ENCODE results near the gene PIGR. TPM values are rescaled to one million over a fixed set of nuclear protein-coding genes. Genes with fewer than 3 reads are reported as not detected.
A peak's percentile ranks its signal among the peaks of the same experiment; 100 is the strongest.

The PIGR gene
- total RNA-seq, 2 experiments from 2014 or later: not detected

DNA sequence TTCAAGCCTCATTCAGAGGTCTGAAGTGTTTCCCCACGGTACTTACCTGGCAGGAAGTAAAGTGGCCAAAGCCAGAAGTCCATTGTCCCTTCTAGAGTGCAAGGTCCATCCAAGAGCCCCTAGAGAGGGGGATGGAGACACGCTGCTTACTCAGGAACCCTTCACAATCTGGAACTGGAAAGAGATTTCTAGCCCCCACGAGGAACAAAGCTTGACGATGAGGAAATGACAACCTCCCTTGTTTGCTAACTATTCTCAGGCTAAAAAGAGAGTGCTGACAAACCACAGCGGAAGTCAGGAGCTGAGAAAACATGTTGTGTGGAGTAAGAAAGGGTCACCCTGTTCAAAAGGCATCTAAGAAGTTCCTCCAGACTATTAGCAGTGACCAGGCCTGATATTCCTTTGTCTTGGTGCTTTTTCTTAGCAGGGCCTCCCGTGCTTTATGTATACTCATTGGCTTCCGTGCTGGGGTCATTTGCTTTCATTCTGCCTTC is 24.4 kb downstream of the PIGR start, which contains the start of gene FCMR:
Gene FCMR, minus strand, starts transcription at position 170 of the 494 bp plus-strand sequence. Its CDS starts 87 bp downstream, at position 83.
- peaks cover 44% of the 10 kb centered on the region for H3K4me1 Mint-ChIP-seq
- ATAC-seq (ENCODE audit: low read depth): peak; percentile 35
- no peak within 1 kb of the TSS for H3K27ac Mint-ChIP-seq
- peaks cover 13% of the 10 kb centered on the region for H3K36me3 Mint-ChIP-seq
- no peaks in the 10 kb centered on the region for H3K9me3 Mint-ChIP-seq
- H3K27me3 Mint-ChIP-seq: no peaks in the 10 kb centered on the region
- no peak within 1 kb of the TSS for H3K4me3 Mint-ChIP-seq
- DNase-seq: no peak
- POLR2A ChIA-PET: interaction anchor here (0.6 to 3.5 kb wide), 13 partner anchors 9 to 399 kb away, joined by 3 to 21 read pairs (median 5); no protein-coding TSS in a partner anchor

DNA sequence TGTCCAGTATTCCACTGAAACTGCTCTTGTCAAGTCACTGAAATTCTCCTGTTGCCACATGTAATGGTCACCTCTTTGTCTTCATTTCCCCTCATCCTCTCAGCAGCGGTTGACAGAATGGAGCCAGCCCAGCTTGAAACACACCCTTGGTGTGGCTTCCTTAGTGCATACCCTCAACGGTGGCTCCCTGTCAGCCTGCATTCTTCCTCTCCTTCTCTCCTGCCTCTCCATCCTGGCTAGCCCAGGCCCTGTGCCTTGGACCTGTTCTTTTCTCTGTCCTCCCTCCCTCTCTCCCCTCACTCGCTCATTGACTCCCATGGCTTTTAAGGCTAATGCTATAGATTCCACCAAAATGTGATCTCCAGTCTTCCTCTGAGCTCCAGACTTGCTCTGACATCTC is 28.2 kb downstream of the PIGR start:
- peaks cover 68% of the 10 kb centered on the region for H3K4me1 Mint-ChIP-seq
- H3K36me3 Mint-ChIP-seq: peaks cover 39% of the 10 kb centered on the region
- peak overlapping the region; percentile 64 for H3K4me3 Mint-ChIP-seq
- DNase-seq (no peak), ATAC-seq (ENCODE audit: low read depth) (no peak)
- H3K27me3 Mint-ChIP-seq: no peaks in the 10 kb centered on the region
- POLR2A ChIA-PET: interaction anchor here (0.9 to 2.0 kb wide), 2 partner anchors 9 kb away, joined by 3 to 7 read pairs; no protein-coding TSS in a partner anchor
- peak overlapping the region; percentile 78 for H3K27ac Mint-ChIP-seq
- H3K9me3 Mint-ChIP-seq: no peaks in the 10 kb centered on the region

DNA sequence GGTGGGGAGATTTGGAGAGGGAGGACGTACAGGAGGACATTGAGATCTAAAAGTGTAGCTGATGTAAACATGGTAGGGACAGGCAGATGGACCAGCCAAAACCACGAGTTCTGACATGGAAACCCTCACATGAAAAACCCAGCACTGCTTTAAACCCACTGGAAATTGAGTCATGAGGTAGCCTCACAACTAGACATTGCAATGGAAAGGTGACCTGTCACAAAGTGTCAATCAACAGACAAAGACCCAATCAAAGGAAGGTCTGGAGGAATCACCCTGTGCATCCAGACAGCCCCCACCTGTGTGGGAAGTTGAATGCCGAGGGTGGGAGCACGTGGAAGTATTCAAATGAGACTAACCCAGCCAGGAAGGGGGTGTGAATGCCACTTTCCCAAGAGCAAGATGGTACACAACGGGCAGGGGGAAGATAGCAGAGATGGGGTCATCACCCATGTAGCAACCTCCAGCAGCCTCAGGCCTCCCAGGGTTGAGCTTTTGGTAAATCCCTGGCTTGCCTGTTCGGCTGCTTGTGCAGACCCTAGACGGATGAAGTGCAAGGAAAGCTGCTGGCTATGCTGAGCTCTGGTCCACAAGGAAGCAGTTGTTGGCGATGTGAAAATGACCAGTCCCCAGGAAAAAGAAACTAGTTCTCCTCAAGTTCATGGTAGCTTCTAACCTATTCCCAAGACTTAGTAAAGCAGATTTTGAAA is 30.1 kb downstream of the PIGR start:
- no peaks in the 10 kb centered on the region for H3K27me3 Mint-ChIP-seq
- peak overlapping the region; percentile 62 for H3K27ac Mint-ChIP-seq
- no peaks in the 10 kb centered on the region for H3K9me3 Mint-ChIP-seq
- POLR2A ChIA-PET: interaction anchor here (0.7 to 1.5 kb wide), 4 partner anchors 9 to 66 kb away, joined by 3 to 4 read pairs (median 4); no protein-coding TSS in a partner anchor
- ATAC-seq (ENCODE audit: low read depth) (no peak), DNase-seq (no peak)
- peaks cover 52% of the 10 kb centered on the region for H3K36me3 Mint-ChIP-seq
- peak overlapping the region; percentile 64 for H3K4me3 Mint-ChIP-seq
- H3K4me1 Mint-ChIP-seq: peaks cover 73% of the 10 kb centered on the region

DNA sequence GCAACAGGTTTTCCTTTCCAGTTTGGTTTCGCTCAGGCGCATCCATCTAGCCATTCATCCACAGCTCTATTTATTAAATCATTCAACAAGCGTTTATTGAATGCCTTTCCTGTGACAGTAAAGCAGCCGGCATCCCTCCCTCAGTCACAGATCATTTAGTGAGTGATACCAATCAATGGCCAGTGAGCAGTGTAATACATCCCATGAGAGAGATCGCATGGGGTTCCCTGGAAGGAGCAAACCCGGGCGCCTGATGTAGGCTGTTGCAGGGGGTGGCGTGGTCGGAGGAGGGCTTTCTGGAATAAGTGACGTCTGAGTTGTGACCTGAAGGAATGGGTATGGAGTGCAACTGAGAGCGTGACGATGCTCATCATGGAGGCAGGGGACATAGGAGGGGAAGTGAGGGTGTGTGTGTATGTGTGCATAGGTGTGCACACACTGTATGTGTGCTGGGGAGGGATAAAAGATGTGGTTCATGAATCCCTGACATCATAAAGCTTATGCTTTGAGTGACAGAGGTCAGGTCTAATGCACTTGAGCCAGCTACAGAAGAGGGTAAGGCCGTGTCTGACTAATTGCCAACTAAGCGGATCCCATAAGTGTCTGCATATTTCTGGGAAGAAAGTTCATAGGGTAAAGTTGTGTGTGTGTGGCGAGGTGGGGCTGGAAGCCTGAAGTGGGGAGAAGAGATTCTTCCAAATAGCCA is 31.1 kb downstream of the PIGR start:
- no peaks in the 10 kb centered on the region for H3K9me3 Mint-ChIP-seq
- peak overlapping the region; percentile 3 for H3K4me3 Mint-ChIP-seq
- no peaks in the 10 kb centered on the region for H3K27me3 Mint-ChIP-seq
- peaks cover 71% of the 10 kb centered on the region for H3K4me1 Mint-ChIP-seq
- H3K36me3 Mint-ChIP-seq: peaks cover 52% of the 10 kb centered on the region
- ATAC-seq (ENCODE audit: low read depth) (no peak), DNase-seq (no peak)
- POLR2A ChIA-PET: no interaction called here
- H3K27ac Mint-ChIP-seq: no peak overlapping the region

DNA sequence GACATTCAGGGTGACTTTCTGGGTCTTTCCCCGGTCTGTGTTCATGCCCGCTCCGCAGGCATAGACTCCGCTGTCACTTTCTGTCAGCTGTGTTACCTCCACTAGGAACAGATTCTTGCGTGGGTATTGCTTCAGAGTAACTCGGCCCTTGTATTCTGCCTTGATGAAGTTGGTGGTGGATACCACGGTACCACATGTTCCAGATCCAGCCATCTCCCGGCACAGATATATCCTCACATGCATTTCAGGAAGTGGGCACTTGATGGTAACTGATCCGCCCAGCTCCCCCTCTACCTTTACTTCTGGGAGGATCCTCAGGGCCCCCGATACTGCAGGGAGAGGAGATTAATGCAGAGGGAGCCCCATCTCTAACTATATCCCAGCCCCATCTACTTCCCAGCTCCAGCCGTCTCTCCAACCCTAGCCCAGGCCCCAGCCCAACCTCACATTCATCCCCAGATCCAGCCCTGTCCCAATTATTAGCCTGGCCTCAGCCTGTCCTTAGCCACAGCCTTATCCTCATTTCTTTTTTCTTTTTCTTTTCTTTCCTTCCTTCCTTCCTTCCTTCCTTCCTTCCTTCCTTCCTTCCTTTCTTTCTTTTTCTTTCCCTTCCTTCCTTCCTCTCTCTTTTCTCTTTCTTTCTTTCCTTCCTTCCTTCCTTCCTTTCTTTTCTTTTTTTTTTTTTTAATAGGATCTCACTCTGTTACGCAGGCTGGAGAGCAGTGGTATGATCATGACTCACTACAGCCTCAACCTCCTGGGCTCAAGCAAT is 32.3 kb downstream of the PIGR start:
- peaks cover 50% of the 10 kb centered on the region for H3K36me3 Mint-ChIP-seq
- no peak for ATAC-seq (ENCODE audit: low read depth)
- H3K9me3 Mint-ChIP-seq: no peaks in the 10 kb centered on the region
- no peaks in the 10 kb centered on the region for H3K27me3 Mint-ChIP-seq
- DNase-seq: no peak
- POLR2A ChIA-PET: interaction anchor here (1.0 kb wide), 1 partner anchor 179 kb away, joined by 4 read pairs; no protein-coding TSS in a partner anchor
- H3K4me3 Mint-ChIP-seq: no peak overlapping the region
- H3K27ac Mint-ChIP-seq: peak overlapping the region; percentile 22
- peaks cover 64% of the 10 kb centered on the region for H3K4me1 Mint-ChIP-seq

DNA sequence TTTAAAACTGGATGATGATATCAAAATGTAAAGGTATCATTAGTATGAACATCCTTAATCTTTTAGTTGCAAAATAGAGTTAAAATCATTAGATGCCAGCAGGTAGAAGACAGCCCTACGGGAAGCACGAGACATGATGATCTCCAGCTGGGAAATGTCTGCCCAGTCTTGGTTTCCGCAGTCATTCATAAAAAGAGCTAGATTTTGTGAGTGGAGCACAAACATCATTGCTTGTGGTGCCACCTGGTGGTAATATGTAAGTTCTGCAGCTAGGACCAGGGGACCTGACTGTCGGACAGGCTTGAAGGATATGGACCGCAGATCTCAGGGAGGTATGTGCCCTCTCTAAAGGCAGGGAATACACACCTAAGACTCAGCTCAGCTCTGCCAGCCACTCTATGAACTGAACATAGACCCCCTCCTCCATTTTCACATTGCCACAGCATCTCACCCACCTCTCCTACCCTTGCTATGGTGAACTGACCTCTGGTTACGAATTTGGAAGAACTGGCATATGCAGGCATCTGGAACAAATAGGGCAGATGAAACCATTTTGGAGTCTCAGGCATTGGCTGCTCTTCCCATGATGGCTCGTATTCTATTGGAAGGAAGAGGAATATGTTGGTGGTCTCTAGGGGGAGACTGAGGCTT is 33.7 kb downstream of the PIGR start:
- peaks cover 48% of the 10 kb centered on the region for H3K36me3 Mint-ChIP-seq
- H3K4me3 Mint-ChIP-seq: no peak overlapping the region
- no peaks in the 10 kb centered on the region for H3K27me3 Mint-ChIP-seq
- DNase-seq (no peak), ATAC-seq (ENCODE audit: low read depth) (peak; percentile 43)
- no peaks in the 10 kb centered on the region for H3K9me3 Mint-ChIP-seq
- POLR2A ChIA-PET: interaction anchor here (0.6 to 2.2 kb wide), 5 partner anchors 9 to 198 kb away, joined by 3 to 14 read pairs (median 10); partner anchors contain the start of gene FCMR
- H3K27ac Mint-ChIP-seq: no peak overlapping the region
- peaks cover 57% of the 10 kb centered on the region for H3K4me1 Mint-ChIP-seq

DNA sequence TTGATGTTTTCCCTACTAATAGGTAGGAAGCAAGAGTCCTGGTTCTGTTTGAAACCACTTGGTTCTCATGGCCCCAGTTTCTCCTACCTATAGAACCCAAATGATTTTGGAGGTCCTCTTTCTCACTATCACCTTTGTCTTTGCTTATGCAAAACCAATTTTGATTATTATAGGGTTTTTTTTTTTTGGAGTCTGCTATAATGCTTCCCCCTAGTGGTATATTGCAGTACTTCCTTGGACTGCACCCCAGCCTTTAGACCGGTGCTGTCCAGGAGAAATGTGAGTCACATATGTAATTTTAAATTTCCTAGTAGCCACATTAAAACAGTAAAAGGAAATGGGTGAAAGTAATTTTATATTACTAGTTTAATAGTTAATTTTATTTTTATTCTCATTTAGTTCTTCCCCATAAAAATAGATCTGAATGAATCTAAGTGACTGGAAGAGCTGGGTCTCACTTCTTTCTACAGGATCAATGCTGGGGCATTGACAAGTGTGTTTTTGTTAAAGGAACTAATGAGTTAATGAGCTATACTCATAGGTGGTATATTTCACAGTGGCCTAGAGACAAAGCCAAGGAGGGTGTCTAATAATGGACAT is 35.1 kb downstream of the PIGR start:
- ATAC-seq (ENCODE audit: low read depth): no peak
- POLR2A ChIA-PET: interaction anchor here (2.0 to 2.2 kb wide), 2 partner anchors 10 to 14 kb away, joined by 10 to 14 read pairs; partner anchors contain the start of gene FCMR
- peaks cover 49% of the 10 kb centered on the region for H3K4me1 Mint-ChIP-seq

DNA sequence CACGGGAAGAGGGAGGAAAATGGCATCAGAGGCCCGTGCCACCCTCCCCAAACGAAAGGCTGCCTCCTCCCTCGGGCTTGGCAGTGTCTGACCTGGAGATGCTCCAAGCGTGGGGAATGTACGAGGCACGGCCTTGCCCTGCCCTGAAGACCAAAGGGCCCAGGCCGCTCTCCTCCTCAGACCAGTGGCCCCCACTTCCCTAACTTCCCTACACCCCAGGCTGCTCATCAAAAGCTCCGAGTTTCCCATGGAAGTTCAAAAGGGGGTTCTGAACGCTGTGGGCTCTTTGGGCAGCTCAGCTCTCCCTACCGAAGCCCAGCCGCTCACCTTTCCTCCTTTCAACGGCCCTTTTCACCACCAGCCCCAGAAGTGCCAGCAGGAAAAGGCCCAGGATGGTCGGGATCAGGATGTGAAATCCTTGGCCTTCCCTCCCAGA is 36.4 kb downstream of the PIGR start:
- POLR2A ChIA-PET: interaction anchor here (0.6 to 2.5 kb wide), 8 partner anchors 9 to 253 kb away, joined by 3 to 21 read pairs (median 4); partner anchors contain the start of gene FCMR
- ATAC-seq (ENCODE audit: low read depth): no peak
- DNase-seq: no peak
- Mint-ChIP-seq H3K9me3 (no peaks in the 10 kb centered on the region), H3K36me3 (peaks cover 39% of the 10 kb centered on the region), H3K27me3 (no peaks in the 10 kb centered on the region), H3K4me3 (peak overlapping the region; percentile 46), H3K27ac (no peak overlapping the region), H3K4me1 (peaks cover 49% of the 10 kb centered on the region)

More for the DNA sequence above, 35.1 kb downstream of the PIGR start:
- Mint-ChIP-seq H3K4me3 (no peak overlapping the region), H3K27me3 (no peaks in the 10 kb centered on the region), H3K27ac (no peak overlapping the region), H3K36me3 (peaks cover 41% of the 10 kb centered on the region), H3K9me3 (no peaks in the 10 kb centered on the region)
- no peak for DNase-seq

DNA sequence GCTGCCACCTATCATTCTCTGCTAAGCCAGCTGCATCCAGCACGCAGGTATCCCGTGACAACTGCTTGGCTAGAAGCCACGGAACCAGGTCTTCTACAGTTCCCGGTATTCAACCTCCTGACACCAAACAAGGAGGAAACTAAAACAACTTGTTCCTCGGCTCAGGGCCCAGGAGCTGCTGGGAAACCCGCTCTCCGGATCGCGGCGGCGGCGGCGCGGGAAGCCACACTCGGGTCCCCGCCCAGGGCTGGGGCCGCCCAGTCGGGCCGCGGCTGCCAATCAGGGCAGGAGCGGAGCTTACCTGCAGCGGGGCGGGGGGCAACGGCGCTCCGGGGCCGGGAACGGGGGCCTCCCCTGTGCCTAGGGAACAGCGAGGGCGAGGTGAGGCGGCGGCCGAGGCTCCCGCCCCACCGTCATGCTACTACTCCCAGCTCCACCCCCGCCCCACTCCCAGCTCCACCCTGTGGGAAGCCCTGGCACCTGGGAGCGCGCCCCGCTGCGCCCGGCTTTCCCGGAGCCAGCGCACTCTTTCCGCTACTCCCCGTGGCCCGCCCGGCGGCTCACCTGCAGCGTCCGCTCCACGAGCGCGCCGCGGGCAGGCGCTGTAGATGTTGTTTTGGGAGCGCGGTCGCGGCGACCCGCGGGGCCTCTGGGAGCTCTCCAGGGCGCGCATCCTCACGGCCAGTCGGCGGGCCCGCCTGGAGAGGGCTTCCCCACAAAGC is 36.9 kb downstream of the PIGR start:
- peaks cover 49% of the 10 kb centered on the region for H3K4me1 Mint-ChIP-seq
- no peaks in the 10 kb centered on the region for H3K9me3 Mint-ChIP-seq
- H3K27ac Mint-ChIP-seq: no peak overlapping the region
- ATAC-seq (ENCODE audit: low read depth) (peak; percentile 44), DNase-seq (peak; percentile 65)
- peaks cover 44% of the 10 kb centered on the region for H3K36me3 Mint-ChIP-seq
- H3K4me3 Mint-ChIP-seq: peak overlapping the region; percentile 58
- H3K27me3 Mint-ChIP-seq: no peaks in the 10 kb centered on the region
- POLR2A ChIA-PET: interaction anchor here (0.6 to 2.5 kb wide), 10 partner anchors 10 to 274 kb away, joined by 3 to 21 read pairs (median 4); partner anchors contain the start of genes DYRK3 and FCMR

DNA sequence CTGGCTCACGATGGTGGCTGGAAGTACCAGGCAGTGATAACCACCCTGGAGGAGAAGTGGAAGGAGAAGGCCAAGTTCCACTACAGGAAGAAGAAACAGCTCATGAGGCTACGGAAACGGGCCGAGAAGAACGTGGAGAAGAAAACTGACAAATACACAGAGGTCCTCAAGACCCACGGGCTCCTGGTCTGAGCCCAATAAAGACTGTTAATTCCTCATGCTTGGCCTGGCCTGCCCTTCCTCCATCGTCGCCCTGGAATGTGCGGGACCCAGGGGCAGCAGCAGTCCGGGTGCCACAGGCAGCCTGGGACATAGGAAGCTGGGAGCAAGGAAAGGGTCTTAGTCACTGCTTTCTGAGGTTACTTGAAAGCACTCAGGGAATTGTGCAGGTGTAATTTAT is 38.2 kb downstream of the PIGR start:
- peaks cover 48% of the 10 kb centered on the region for H3K4me1 Mint-ChIP-seq
- H3K4me3 Mint-ChIP-seq: no peak overlapping the region
- H3K9me3 Mint-ChIP-seq: no peaks in the 10 kb centered on the region
- no peak overlapping the region for H3K27ac Mint-ChIP-seq
- no peak for DNase-seq
- H3K27me3 Mint-ChIP-seq: no peaks in the 10 kb centered on the region
- no peak for ATAC-seq (ENCODE audit: low read depth)
- POLR2A ChIA-PET: interaction anchor here (1.4 to 2.5 kb wide), 3 partner anchors 11 to 273 kb away, joined by 4 to 21 read pairs (median 7); partner anchors contain the start of genes DYRK3 and FCMR
- H3K36me3 Mint-ChIP-seq: peaks cover 43% of the 10 kb centered on the region

DNA sequence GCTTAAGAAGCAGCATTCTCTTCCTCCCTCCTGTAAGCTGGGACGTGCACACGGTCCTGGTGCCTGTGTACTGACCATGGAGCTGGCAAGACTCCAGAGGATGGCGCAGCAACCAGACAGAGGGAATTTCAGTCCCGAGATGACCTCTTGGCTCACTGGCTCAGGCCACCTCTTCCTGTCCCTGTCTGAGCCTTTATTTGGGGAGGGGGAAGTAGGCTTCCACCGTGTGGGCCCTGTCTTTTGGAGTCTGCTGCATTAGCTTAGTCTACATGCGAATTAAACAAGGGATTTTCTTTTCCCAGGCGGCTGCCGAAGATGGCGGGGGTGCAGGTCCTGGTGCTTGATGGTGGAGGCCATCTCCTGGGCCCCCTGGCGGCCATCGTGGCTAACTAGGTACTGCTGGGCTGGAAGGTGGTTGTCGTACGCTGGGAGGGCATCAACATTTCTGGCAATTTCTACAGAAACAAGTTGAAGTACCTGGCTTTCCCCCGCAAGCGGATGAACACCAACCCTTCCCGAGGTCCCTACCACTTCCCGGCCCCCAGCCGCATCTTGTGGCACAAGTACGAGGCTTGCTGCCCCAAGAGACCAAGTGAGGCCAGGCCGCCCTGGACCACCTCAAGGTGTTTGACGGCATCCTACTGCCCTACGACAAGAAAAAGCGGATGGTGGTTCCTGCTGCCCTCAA is 38.8 kb downstream of the PIGR start:
- peaks cover 43% of the 10 kb centered on the region for H3K4me1 Mint-ChIP-seq
- H3K36me3 Mint-ChIP-seq: peaks cover 39% of the 10 kb centered on the region
- DNase-seq (no peak), ATAC-seq (ENCODE audit: low read depth) (no peak)
- no peak overlapping the region for H3K4me3 Mint-ChIP-seq
- no peaks in the 10 kb centered on the region for H3K9me3 Mint-ChIP-seq
- no peak overlapping the region for H3K27ac Mint-ChIP-seq
- POLR2A ChIA-PET: interaction anchor here (1.3 kb wide), 1 partner anchor 162 kb away, joined by 4 read pairs; no protein-coding TSS in a partner anchor
- H3K27me3 Mint-ChIP-seq: no peaks in the 10 kb centered on the region

Measured in activated naive CD8-positive, alpha-beta T cell treated with anti-CD3 and anti-CD28 coated beads, Interleukin-2, amount 10 ng/mL, durations not matched to agents 7 days and 5 days (primary cell).